Upper lobe of left lung (tissue), 6 donors: ENCODE measurements around the gene E2F1. TPM values are rescaled to one million over a fixed set of nuclear protein-coding genes. Genes with fewer than 3 reads are reported as not detected.

Experiments
- ATAC-seq, 2 donors: fragments of 200-7000 bp; cut with Tn5 transposase; one replicate each; pipeline ENCODE4 v1.9.1; 2022; ENCODE audit warnings: mild to moderate bottlenecking in 2 of 2, moderate library complexity in 2 of 2; ENCODE audit not compliant: low FRiP score in 2 of 2
- DNase-seq, 2 donors: peaks; one replicate each; pipeline ENCODE4 v3.0.0-alpha.2; 2019 to 2020
- H3K27ac ChIP-seq, 4 donors: fragments of 200-600 bp; sonication (generic); one replicate each; pipeline ENCODE4 v1.5.1; 2016 to 2019
- H3K27me3 ChIP-seq, 4 donors: fragments of 200-600 bp; sonication (generic); one replicate each; pipeline ENCODE4 v1.5.1; 2017 to 2019
- H3K36me3 ChIP-seq, 4 donors: fragments of 200-600 bp; sonication (generic); one replicate each; pipeline ENCODE4 v1.5.1; 2016 to 2019
- H3K4me1 ChIP-seq, 4 donors: fragments of 200-600 bp; sonication (generic); one replicate each; pipeline ENCODE4 v1.5.1; 2018 to 2019
- H3K4me3 ChIP-seq, 4 donors: fragments of 200-600 bp; sonication (generic); one replicate each; pipeline ENCODE4 v1.5.1; 2017 to 2019; ENCODE audit warnings: mild to moderate bottlenecking in 2 of 4, moderate library complexity in 1 of 4
- H3K9me3 ChIP-seq, 4 donors: fragments of 200-600 bp; sonication (generic); one replicate each; pipeline ENCODE4 v1.5.1; 2018 to 2019
- CTCF ChIP-seq, 6 experiments: fragments of 450-650 bp in 4 of 6; fragments of 200-600 bp in 2 of 6; sonication (generic) in 2 of 6; IDR thresholded peaks; one replicate each; pipeline ENCODE4 v1.5.1; 2016 to 2019; ENCODE audit warnings: antibody characterized with exemption in 6 of 6
- EP300 ChIP-seq, 4 donors: sonication (generic); formaldehyde crosslinking; IDR thresholded peaks; one replicate each; pipeline ENCODE4 v1.5.1; 2017; ENCODE audit warnings: antibody characterized with exemption in 4 of 4, control low read depth in 2 of 4
- POLR2A ChIP-seq, 4 donors: fragments of 450-650 bp; IDR thresholded peaks; one replicate each; pipeline ENCODE4 v1.5.1; 2016 to 2017; ENCODE audit warnings: antibody characterized with exemption in 4 of 4, mild to moderate bottlenecking in 2 of 4
- POLR2AphosphoS5 ChIP-seq, 2 donors: sonication (generic); formaldehyde crosslinking; IDR thresholded peaks; one replicate each; pipeline ENCODE4 v1.5.1; 2017; ENCODE audit warnings: antibody characterized with exemption in 2 of 2
- WGBS, 2 donors: methylation state at CpG; one replicate each; pipeline ENCODE4 v1.1.5; 2017 to 2018; 5-methylcytosine and 5-hydroxymethylcytosine counted together
- total RNA-seq, 6 donors: library from RNA; depleted of rRNA in 4 of 6; stranded (reverse); fragments of >200 nt in 4 of 6; gene quantifications; one replicate each; pipeline versions ENCODE4 v1.1.0 to v1.2.1, GENCODE V29; 2016 to 2021
- donor health status: DM: no; HTN: no; CAD: no; lungs with moderate emphysema.
- donor health status: DM: no; HTN: yes; CAD: no; lungs with severe emphysema.

The E2F1 gene
- total RNA-seq, 6 donors from 2014 or later: 5.5 to 12.9 (median 6.8) TPM

DNA sequence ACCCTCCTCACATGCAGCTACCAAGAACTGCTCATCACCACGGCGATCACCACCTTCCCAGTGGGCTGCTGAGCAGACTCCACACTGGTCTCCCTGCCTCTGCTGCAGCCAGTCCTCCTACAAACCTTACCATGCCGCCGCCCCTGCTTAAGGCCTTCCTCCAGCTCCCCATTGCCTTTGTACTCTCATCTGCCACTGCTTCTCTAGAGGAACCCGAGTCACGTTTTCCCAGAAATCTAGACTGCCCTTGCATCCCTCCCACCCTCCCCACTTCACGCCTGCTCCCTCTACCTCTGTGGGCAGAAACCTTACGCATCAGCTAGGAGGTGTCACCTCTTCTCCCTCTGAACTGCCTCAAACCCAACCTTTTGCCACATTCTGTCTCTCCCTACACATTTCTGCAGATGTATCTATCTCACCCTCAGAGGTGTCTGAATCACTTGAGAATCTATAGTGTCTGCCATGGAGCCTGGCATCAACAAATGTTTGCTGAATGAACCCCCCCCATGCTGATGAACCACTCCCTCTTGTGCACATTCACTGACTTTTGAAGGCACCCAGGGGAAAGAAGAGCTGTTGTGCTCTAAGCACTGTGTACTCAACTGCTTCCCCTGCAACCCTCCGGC, 4.3 kb downstream of the E2F1 start:
- no peak for DNase-seq
- WGBS, 2 donors: 82 to 83% methylated on average over 9 of the region's 9 CpGs
- no peak for TF ChIP-seq POLR2A (IDR thresholded peaks at IDR 0.05)
- no peak for TF ChIP-seq CTCF (IDR thresholded peaks at IDR 0.05)
- TF ChIP-seq POLR2AphosphoS5 (IDR thresholded peaks at IDR 0.05): no peak
- TF ChIP-seq EP300 (IDR thresholded peaks at IDR 0.05): no peak

DNA sequence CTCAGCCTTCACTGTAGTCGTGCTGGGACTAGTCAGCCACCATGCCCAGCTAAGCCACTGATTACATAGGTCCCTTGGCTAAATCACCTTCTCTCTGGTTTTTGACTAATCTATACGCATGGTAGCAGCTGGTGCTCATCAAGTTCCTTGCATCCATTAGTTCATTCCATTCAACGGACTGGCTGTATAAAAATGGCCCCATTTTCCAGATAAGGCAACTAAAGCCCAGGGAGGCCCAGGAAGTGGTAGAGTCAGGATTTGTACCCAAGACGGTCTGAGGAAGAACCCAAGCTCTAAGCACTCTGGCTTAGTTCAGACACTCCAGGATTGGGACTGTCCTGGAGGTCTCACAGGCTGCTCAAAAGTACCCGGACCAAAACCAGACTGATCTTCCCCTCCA, 4.9 kb downstream of the E2F1 start:
- no peak overlapping the region for H3K4me3 ChIP-seq
- TF ChIP-seq POLR2A (IDR thresholded peaks at IDR 0.05) (no peak), EP300 (IDR thresholded peaks at IDR 0.05) (no peak), POLR2AphosphoS5 (IDR thresholded peaks at IDR 0.05) (no peak), CTCF (IDR thresholded peaks at IDR 0.05) (no peak)
- no peaks in the 10 kb centered on the region for H3K9me3 ChIP-seq
- no peak for DNase-seq
- H3K27ac ChIP-seq: peak overlapping the region in 1 of 4 donors; percentile 58
- no peak for ATAC-seq
- 91 to 96% methylated on average over 4 to 5 of the region's 5 CpGs for WGBS, 2 donors
- H3K4me1 ChIP-seq: peaks cover 20 to 42% (median 30%) of the 10 kb centered on the region in 4 donors
- no peaks in the 10 kb centered on the region for H3K36me3 ChIP-seq
- no peaks in the 10 kb centered on the region for H3K27me3 ChIP-seq

More for the DNA sequence above, 4.3 kb downstream of the E2F1 start:
- no peaks in the 10 kb centered on the region for H3K27me3 ChIP-seq
- peak overlapping the region in 2 of 4 donors; percentile 14 to 58 for H3K27ac ChIP-seq
- H3K4me3 ChIP-seq: no peak overlapping the region
- H3K9me3 ChIP-seq: no peaks in the 10 kb centered on the region
- no peaks in the 10 kb centered on the region for H3K36me3 ChIP-seq
- no peak for ATAC-seq
- peaks cover 24 to 43% (median 31%) of the 10 kb centered on the region in 4 donors for H3K4me1 ChIP-seq

DNA sequence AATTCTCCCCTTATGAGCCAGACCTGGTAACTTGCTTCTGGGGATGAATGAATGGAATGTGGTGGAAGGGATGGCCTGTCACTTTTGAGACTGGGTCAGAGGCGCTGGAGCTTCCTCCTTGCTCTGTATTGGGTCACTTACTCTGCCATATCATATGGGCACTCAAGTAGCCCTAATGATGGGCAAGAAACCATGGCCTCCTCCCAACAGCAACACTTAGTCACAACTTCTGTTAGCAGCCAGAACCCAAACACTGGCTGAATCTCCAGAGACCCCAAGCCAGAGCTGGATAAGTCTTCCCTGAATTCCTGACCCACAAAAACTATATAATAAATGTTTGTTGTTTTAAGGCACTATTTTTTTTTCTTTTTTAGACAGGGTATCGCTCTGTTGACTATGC, 5.5 kb downstream of the E2F1 start:
- Histone ChIP-seq H3K9me3 (no peaks in the 10 kb centered on the region), H3K4me1 (peaks cover 21 to 44% (median 35%) of the 10 kb centered on the region in 4 donors), H3K4me3 (no peak overlapping the region), H3K36me3 (no peaks in the 10 kb centered on the region), H3K27ac (no peak overlapping the region), H3K27me3 (no peaks in the 10 kb centered on the region)
- no peak for ATAC-seq
- DNase-seq: no peak
- TF ChIP-seq POLR2AphosphoS5 (IDR thresholded peaks at IDR 0.05) (no peak), POLR2A (IDR thresholded peaks at IDR 0.05) (no peak), CTCF (IDR thresholded peaks at IDR 0.05) (no peak), EP300 (IDR thresholded peaks at IDR 0.05) (no peak)
- WGBS, 2 donors: 84 to 96% methylated on average over 2 of the region's 2 CpGs

GRCh38 chr20:33679758-33680485, 6.3 kb downstream of the E2F1 start:
- DNase-seq: no peak
- TF ChIP-seq EP300 (IDR thresholded peaks at IDR 0.05): no peak
- TF ChIP-seq CTCF (IDR thresholded peaks at IDR 0.05): no peak
- no peak for TF ChIP-seq POLR2A (IDR thresholded peaks at IDR 0.05)
- no peak for TF ChIP-seq POLR2AphosphoS5 (IDR thresholded peaks at IDR 0.05)
- 85 to 93% methylated on average over 10 to 17 of the region's 20 CpGs for WGBS, 2 donors

More at GRCh38 chr20:33679758-33680485, 6.3 kb downstream of the E2F1 start:
- H3K9me3 ChIP-seq: no peaks in the 10 kb centered on the region
- H3K4me3 ChIP-seq: no peak overlapping the region
- no peaks in the 10 kb centered on the region for H3K27me3 ChIP-seq
- H3K27ac ChIP-seq: no peak overlapping the region
- H3K4me1 ChIP-seq: peaks cover 18 to 44% (median 35%) of the 10 kb centered on the region in 4 donors
- no peak for ATAC-seq
- H3K36me3 ChIP-seq: no peaks in the 10 kb centered on the region
